GM12891 (cell line): ENCODE data around the gene LBX2.

ENCODE experiments used
- POLR2A ChIP-seq: IDR thresholded peaks from 2 replicates; pipeline ENCODE4 v1.6.1; 2011; ENCODE audit warnings: low read depth, low read length, control low read depth
- POLR2AphosphoS5 ChIP-seq: IDR thresholded peaks from 2 replicates; pipeline ENCODE4 v1.6.1; 2011; ENCODE audit warnings: low read depth, low read length, control low read depth
- SPI1 ChIP-seq: IDR thresholded peaks from 2 replicates; pipeline ENCODE4 v1.6.1; 2011; ENCODE audit warnings: low read depth, low read length, control low read depth

DNA sequence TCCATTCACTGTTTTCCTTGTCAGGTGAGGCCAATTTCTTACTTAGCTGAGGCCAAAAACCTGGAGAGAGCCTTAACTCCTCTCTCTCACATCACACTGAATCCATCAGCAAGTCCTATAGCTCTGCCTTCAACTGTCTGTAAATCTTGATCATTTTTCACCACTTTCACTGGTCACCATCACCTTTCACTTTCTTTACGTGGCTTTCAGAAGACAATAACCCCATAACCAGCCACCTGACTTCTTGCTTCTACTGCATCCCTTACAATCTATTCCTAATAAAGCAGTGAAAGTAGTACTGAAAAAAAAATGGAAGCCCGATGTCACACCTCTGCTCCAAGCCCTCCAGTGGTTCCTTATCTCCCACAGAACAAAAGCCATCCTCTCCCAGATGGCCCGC is 46.6 kb upstream of the LBX2 start:
- TF ChIP-seq POLR2A, result no peak
- TF ChIP-seq SPI1, result no peak
- TF ChIP-seq POLR2AphosphoS5, result no peak
